GM18907 (cell line): Measurements from ENCODE around the gene SNRPB.

Experiments used
- ATAC-seq: cut with Tn5 transposase; IDR thresholded peaks from one replicate; pipeline ENCODE4 v1.9.1; 2021; ENCODE audit warnings: mild to moderate bottlenecking, moderate library complexity; ENCODE audit not compliant: unreplicated experiment

Gene SNRPB

DNA sequence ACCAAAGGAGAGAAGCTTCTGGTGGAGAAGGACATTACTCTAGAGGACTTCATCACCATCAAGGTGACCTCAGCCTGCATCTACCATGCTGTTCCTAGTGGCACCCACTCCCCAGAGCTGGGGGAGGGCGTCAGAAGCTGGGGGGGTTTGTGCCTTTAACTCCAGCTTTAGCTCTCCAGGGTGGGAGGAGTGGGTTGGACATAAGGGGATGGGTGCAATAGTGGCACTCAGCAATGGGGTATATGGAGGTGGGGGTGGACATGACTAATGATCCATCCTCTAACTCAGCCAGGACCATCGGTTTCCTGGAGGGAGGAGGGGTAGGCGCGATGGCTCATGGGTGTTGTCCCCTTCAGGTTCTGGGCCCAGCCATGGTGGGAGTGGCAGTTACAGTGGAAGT, 40.1 kb downstream of the SNRPB start:
- no peak for ATAC-seq

GRCh38 chr20:2429051-2429450, 41.5 kb downstream of the SNRPB start:
- ATAC-seq = no peak

- no peak for ATAC-seq
Measured at GRCh38 chr20:2421247-2421646, 49.3 kb downstream of the SNRPB start.

DNA sequence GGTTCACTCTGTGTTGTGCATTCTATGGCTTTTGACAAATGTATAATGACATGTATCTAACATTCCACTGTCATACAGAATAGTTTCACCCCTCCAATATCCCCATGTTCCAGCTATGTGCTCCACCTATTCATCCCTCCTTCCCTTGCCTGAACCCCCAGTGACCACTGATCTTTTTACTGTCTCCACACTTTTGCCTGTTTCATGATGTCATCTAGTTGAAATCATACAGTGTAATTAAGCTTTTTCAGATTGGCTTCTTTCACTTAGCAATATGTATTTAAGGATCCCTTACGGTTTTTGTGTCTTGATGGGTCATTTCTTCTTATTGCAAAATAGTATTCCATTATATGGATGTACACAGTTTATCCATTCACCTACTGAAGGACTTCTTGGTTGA, 50.1 kb downstream of the SNRPB start:
- ATAC-seq = no peak

DNA sequence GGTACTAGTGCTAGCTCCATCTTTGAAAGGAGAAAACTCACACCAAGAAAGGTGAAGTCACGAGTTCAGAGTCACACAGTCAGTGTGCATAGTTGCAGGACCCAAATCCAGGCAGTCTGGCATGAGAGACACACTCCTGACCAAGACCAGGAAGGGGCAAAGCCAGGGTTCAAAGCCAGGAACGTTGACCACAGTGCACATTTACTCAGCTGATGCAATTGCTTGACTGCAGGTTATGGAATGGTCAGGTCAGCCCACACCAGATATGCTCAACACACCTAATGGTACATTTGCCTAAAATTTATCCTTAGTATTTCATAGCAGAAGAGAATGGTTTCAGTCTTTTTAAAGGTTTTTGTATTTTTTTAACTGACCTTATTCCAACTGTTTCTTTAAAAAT, 52.2 kb downstream of the SNRPB start:
- ATAC-seq = no peak

- ATAC-seq = no peak
Measured at GRCh38 chr20:2417213-2417541, 53.4 kb downstream of the SNRPB start.

GRCh38 chr20:2416541-2417212, 53.9 kb downstream of the SNRPB start:
- no peak for ATAC-seq
